HG02623 (cell line): Measurements from ENCODE around the gene BPIFB3.
"Not testable (repeated sequence)": the region's sequence is repeated elsewhere in the genome, so short reads cannot be mapped to it uniquely, and the experiment has no call there.

ENCODE experiments used
- ATAC-seq: cut with Tn5 transposase; IDR thresholded peaks from one replicate; pipeline ENCODE4 v1.9.1; 2021; ENCODE audit warnings: moderate library complexity; ENCODE audit not compliant: unreplicated experiment

BPIFB3 gene

DNA sequence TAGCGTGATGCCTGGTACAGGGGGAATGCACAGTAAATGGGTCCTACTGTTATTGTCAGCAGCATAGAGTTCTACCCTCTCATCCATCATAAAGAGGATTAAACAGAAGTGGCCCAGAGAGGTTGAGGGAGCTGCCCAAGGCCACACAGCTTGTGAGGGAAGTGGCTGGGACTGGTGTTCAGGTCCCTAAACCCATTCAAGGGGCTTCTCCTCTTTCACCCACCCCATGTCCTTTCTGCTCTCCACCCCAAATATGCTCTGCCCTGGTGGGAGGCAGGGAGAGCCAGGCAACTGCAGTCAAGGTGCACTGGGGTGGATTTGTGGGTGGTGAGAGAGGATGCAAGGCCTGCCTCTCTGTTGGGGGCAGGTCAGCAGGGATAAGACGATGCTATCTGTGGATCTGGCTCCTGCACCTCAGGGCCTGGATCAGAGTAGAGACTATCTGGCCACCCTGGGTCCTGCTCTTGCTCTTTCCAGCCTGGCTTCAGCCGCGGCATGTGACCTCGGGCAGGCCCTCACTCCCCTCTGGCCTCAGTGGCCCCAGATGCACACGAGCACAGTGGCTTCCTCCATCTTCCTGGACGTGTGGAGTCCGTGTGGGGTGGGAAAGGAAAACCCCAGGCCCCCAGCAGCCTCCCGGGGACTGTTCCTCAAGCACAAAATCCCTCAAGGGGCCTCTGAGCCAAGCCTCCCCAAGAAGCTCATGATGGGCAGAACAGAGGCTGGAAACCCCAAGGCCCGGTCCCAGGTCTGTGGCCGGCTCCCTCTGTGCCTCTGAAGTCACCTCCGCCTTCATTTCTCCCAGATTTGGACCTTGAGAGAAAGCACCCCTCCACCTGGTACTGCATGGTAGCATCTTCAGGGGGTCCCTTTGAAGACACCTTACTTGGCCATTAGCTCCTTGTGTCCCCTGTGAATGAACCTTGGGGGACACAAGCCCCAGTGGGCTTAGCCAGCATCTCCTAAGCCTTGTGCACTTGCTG is 25.6 kb upstream of the BPIFB3 start:
- ATAC-seq: no peak

GRCh38 chr20:33028875-33029274 is 24.8 kb upstream of the BPIFB3 start:
- ATAC-seq: no peak

- no peak for ATAC-seq
Measured at GRCh38 chr20:33030076-33030475, 23.6 kb upstream of the BPIFB3 start.

- ATAC-seq: no peak
Measured at GRCh38 chr20:33030569-33030968, 23.1 kb upstream of the BPIFB3 start.

DNA sequence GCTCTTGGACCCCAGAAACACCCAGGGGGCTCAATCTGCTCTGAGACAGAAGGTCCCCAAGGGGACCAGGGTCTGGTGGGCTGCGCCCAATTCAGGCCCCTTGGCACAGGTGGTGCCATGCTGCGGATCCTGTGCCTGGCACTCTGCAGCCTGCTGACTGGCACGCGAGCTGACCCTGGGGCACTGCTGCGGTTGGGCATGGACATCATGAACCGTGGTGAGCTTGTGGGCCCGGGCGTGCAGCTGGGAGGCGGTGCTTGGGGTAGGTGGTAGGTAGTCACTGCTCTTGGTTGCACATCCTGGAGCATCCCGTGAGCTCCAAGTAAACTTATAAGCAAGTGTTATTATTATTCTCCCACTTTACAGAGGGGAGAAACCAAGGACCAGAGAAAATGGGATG is 22.2 kb upstream of the BPIFB3 start, which contains the start of gene BPIFB6:
BPIFB6 (plus strand) TSS at position 118 of the 400 bp plus-strand sequence; CDS start at position 118, 0 bp downstream.
- ATAC-seq: no peak

- ATAC-seq: no peak
Measured at GRCh38 chr20:33032555-33032954, 21.1 kb upstream of the BPIFB3 start.

GRCh38 chr20:33033381-33033780 is 20.3 kb upstream of the BPIFB3 start:
- ATAC-seq: no peak

DNA sequence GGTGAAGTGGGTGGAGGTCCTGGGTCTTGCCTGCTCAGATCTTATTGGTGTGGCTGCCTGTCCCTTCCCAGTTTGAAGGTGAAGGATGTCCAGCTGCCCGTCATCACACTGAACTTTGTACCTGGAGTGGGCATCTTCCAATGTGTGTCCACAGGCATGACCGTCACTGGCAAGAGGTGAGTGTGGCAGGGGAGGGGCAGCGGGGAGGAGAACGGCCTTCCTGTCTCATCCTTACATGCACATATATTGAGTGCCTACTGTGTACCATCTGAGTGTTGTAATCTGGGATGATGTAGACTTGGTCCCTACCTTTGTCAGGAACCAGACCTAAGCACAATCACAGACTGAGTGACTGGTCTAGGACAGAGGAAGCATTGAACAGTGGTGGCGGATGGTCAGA is 19.6 kb upstream of the BPIFB3 start:
- no peak for ATAC-seq

DNA sequence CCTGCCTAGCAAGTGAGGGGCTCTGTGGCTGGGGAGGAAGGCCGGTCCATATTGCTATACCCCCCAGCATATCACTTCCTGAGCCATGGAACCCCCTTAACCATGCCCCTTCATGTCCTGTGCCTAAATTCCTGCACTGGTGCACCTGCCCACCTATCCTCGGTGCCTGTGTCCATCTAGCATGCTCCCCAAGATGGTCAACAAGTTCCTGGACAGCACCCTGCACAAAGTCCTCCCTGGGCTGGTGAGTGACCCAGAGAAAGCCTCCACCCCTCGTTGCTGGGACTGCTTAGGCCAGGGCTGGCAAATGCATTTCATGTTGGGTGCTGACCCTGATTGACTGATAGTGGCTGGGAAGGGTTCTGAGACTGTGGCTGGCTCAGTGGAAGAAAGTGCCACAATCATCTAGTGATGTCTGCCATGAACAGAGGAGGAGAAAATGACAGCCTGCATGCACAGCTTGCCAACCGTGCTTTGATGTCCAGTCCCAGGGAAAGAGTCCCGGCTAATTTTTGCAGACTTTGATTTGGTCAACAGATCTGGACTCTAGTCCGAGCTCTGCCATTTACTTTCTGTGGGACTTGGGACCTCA is 18.7 kb upstream of the BPIFB3 start:
- no peak for ATAC-seq

GRCh38 chr20:33037456-33037855 is 16.2 kb upstream of the BPIFB3 start:
- no peak for ATAC-seq

DNA sequence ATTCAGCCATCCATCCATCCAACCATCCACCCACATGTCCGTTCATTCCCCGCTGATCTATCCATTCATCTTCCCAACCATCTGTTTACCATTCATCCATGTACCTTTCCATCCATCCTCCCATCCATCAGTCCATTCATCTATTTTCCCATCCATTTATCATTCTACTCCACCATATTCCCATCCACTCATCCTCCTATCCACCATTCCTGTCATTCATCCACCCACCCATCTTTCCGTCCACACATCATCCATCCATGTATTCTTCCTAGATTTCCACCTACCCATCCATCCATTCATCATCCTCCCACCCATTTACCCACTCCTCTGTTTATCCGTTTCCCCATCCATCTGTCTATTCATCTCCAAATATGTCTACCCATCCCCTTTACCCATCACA is 15.5 kb upstream of the BPIFB3 start:
- no peak for ATAC-seq

DNA sequence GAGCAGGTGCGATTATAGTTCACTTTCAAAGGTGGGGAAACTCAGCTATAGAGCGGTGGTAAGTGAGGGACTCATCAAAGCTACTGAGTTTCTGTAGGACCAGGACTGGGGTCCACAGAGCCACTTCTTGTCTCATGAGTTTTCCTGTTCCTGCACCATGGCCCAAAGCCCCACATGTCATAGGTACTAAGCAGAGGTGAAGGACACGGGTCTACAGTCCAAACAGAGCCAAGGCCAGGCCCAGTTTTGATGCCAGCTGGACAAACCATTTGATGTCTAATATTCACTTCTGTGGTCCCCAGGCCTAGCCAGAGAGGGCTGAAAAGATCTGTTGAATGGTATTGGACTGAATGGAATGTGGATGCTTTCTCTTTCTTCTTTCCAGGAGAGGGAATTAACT is 11.3 kb upstream of the BPIFB3 start:
- no peak for ATAC-seq

DNA sequence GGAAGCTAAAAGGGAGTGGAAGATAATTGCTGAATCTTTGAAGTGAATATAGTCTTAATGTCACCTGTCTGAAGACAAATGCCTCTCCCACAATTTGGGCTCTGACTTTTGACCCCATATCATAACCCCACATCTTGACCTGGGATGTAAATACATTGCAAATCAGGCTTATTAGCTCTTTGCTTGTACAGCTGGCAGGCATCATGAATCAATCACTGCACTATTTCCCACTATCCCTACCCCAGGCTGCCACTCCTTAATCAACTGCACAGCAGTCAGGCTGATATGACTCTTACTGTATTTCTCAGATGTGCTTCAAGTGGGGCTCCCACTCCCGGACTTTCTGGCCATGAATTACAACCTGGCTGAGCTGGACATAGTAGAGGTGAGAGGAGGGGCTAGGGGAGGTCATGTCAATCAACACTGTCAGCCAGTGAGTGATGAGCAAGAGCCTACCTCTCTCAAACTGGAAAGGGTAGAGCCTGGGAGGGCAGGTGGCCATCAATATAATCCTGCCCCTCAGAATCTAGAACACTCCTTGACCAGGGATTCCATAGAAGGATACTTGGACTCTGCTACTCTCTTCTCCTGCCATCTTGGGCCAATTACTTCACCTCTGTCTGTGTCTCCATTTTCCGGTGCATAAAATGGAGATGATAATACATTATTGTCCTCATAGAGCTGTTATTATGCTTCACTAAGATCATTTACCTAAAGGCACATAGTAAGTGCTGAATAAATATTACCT is 10.5 kb upstream of the BPIFB3 start:
- ATAC-seq: no peak

- ATAC-seq: no peak
Measured at GRCh38 chr20:33043731-33044181, 9.9 kb upstream of the BPIFB3 start.

- not testable (repeated sequence) for ATAC-seq
Measured at GRCh38 chr20:33045129-33045721, 8.5 kb upstream of the BPIFB3 start.

GRCh38 chr20:33046412-33046811 is 7.3 kb upstream of the BPIFB3 start:
- no peak for ATAC-seq

- ATAC-seq: no peak
Measured at GRCh38 chr20:33051333-33051732, 2.4 kb upstream of the BPIFB3 start.

DNA sequence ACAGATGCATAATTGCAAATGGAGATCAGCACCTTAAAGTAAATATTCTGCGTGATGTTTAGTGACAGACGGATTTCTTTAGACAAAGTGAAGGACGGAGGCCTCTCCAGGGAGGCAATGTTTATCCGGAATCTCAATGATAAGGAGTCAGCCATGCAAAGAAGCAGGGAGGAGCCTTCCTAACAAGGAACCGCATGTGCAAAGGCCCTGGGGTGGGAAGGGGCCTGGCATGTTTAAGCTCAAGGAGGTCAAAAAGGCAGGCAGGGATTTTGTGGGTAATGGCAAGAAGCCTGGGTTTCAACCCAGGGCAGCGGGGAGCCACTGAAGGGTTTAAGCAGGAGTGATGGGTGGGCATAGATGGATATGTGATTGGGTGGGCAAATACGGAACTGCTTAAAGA is 678 bp downstream of the BPIFB3 start:
- ATAC-seq: no peak

DNA sequence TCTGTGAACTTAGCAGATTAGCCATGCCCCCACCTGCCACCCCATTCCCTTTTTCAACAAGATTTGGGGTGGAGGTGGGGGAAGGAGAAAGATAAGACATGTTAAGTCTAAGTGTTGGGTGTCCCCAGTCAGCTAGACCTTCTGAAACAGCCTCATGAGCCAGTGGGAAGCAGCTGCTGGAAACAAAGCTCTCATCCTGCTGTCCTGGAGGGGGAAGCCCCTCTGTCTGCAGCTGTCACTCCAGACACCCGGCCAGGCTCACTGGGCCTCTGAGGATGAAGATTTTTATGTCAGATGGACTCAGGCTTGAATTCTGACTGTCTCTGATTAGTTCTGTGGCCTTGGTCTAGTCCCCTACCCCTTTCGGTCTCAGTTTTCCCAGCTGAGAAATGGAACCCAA is 1.1 kb downstream of the BPIFB3 start:
- no peak for ATAC-seq

- ATAC-seq: no peak
Measured at GRCh38 chr20:33059136-33059535, 5.4 kb downstream of the BPIFB3 start.
